Coronary artery (tissue), 2 donors: ENCODE results near the gene MUSK.

Experiments used
- DNase-seq: peaks from one replicate; pipeline ENCODE4 v3.0.0-alpha.2; 2017; ENCODE audit warnings: low spot score
- H3K27ac ChIP-seq, 2 donors: fragments of 200-600 bp; sonication (generic); one replicate each; pipeline ENCODE4 v1.5.1; 2016 to 2019
- H3K4me3 ChIP-seq: fragments of 200-600 bp; sonication (generic); 2 replicates; pipeline ENCODE4 v1.5.1; 2016; ENCODE audit warnings: mild to moderate bottlenecking, moderate library complexity
- CTCF ChIP-seq: fragments of 200-600 bp; sonication (generic); IDR thresholded peaks from one replicate; pipeline ENCODE4 v1.5.1; 2019; ENCODE audit warnings: antibody characterized with exemption

Gene MUSK

GRCh38 chr9:110847671-110848070 is 179.1 kb downstream of the MUSK start:
- Histone ChIP-seq H3K27ac (no peak overlapping the region), H3K4me3 (no peak overlapping the region)
- TF ChIP-seq CTCF = no peak
- DNase-seq = no peak

GRCh38 chr9:110850401-110851135 is 182.0 kb downstream of the MUSK start:
- DNase-seq = no peak
- H3K4me3 ChIP-seq = no peak overlapping the region
- no peak for TF ChIP-seq CTCF
- H3K27ac ChIP-seq = no peak overlapping the region
